ENCODE data around the gene CDC42BPB. TPM values are rescaled to one million over a fixed set of nuclear protein-coding genes. Genes with fewer than 3 reads are reported as not detected.

Gene CDC42BPB
- total RNA-seq, 1 experiment from 2014 or later = 1.6 TPM

DNA sequence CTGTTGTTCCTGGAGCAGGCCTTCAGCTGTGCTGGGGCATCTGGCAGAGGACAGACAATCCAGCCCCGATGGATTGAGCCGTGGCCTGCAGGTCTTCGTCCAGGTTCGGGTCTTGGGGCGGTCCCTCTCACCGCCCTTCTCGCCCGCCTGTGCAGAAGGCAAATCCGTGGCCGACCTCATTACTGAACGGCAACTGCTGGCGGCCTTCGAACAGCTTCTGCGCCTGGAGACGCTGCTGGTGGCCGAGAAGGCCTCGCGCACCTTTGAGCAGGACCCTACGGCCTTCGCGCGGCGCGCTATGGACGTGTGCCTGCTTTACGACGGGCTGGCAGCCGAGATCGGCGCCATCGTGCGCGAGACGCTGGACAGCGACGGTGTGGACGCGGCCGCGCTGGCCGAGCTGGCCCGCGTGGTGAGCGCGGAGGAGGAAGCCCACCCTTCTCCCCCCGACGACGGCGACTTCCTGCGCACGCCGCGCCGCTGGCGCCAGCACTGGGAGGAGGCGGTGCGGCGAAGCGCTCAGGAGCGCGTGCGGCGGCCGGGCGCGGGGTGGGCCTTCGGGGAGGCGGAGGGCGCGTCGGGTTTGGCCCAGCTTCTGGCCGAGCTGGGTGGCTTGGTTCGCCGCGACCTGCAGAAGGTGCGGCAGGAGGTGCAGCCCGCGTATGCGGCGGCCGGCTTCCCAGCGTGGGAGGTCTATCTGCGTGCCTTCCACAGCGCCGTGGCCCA lies 44.8 kb upstream of the CDC42BPB start:
- H3K4me2 ChIP-seq (ENCODE audit: low read depth, low read length, poor library complexity, severe bottlenecking) = no peak overlapping the region
- H4K20me1 ChIP-seq (ENCODE audit: insufficient read depth, low read depth, low read length) = peaks cover 15% of the 10 kb centered on the region; the same call in 1 of the 2 replicates
- H3K9me2 ChIP-seq (replicated peaks; ENCODE audit: insufficient read depth, low read length) = no peaks in the 10 kb centered on the region
- H3K4me3 ChIP-seq (ENCODE audit: low read length) = no peak overlapping the region
- H3K27me3 ChIP-seq (ENCODE audit: low read length) = no peaks in the 10 kb centered on the region
- H3K9me3 ChIP-seq (ENCODE audit: low read length) = no peaks in the 10 kb centered on the region
- H3K79me2 ChIP-seq (ENCODE audit: low read length) = no peaks in the 10 kb centered on the region
- peaks cover 16% of the 10 kb centered on the region for H3K4me1 ChIP-seq (ENCODE audit: low read length)
- no peak for DNase-seq
- H3K27ac ChIP-seq (ENCODE audit: low read length) = no peak overlapping the region
- H2AFZ ChIP-seq (ENCODE audit: low read length) = no peak overlapping the region
- H3K9ac ChIP-seq (ENCODE audit: low read length) = no peak overlapping the region
- no peaks in the 10 kb centered on the region for H3K36me3 ChIP-seq (ENCODE audit: insufficient read depth, low read length)

DNA sequence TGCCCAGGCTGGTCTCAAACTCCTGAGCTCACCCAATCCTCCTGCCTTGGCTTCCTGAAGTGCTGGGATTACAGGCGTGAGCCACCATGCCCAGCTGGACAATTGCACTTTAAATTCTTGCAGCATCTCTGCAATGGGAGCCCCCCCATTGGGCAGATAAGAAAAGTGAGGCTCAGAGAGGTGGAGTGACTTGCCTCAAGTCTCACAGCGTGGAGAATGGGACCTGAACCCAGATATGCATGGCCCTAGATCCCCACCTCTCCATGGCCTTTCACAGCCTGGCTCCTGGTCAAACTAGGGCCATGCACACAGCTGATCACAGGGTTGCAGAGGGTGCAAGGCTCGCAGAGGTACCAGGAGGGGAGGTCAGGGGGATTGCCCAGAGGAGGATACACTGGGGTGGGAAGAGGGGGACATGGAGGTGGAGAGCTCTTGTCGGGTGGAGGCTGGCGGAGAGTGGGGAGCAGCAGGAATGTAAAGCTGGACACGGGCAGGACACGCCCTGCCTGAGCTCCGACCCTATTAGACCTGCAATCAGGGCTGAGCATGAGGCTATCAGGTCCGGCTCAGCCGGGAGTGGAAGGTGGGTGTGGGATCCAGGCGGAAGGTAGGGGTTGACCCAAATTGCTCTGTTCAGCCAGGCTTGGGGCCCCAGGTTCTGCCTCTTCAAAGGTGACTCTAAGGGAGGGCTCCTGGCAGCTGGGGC lies 44.1 kb upstream of the CDC42BPB start:
- no peak overlapping the region for H3K4me2 ChIP-seq (ENCODE audit: low read depth, low read length, poor library complexity, severe bottlenecking)
- H3K9ac ChIP-seq (ENCODE audit: low read length) = no peak overlapping the region

DNA sequence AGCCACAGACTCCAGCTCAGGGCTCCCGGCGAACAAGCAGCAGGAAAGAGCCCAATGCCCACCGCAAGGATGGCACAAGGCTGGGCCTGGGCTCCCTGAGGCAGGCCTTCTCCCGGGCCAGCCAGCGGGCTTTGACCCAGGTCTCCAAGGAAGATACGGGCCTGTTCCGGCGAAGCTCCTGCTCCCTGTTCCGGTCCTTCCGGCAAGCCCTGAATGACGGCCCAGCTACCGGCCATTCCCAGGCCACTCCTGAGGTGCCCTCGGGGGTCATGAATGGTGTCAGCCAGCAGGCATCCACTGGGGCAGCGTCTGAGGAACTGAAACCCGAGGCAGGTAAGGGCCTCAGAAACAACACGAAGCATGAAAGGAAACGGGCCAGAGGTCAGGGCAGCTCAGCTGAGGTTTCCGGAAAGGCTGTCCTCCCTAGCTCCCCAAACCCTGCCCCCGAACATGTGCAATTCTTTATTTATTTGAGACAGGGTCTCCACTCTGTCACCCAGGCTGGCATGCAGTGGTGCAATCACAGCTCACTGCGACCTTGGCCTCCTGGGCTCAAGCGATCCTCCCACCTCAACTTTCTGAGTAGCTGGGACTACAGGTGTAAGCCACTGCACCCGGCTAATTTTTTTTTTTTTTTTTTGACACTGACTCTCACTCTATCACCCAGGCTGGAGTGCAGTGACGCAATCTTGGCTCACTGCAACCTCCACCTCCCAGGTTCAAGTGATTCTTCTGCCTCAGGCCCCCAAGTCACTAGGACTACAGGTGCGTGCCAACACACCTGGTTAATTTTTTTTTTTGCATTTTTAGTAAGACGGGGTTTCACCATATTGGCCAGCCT lies 43.2 kb upstream of the CDC42BPB start:
- no peak for DNase-seq
- Histone ChIP-seq H3K9me3 (ENCODE audit: low read length) (no peaks in the 10 kb centered on the region), H4K20me1 (ENCODE audit: insufficient read depth, low read depth, low read length) (peaks cover 8% of the 10 kb centered on the region; the same call in 1 of the 2 replicates), H2AFZ (ENCODE audit: low read length) (no peak overlapping the region), H3K4me3 (ENCODE audit: low read length) (no peak overlapping the region), H3K27me3 (ENCODE audit: low read length) (no peaks in the 10 kb centered on the region), H3K79me2 (ENCODE audit: low read length) (no peaks in the 10 kb centered on the region), H3K4me1 (ENCODE audit: low read length) (peaks cover 9% of the 10 kb centered on the region), H3K9ac (ENCODE audit: low read length) (no peak overlapping the region), H3K9me2 (replicated peaks; ENCODE audit: insufficient read depth, low read length) (no peaks in the 10 kb centered on the region), H3K36me3 (ENCODE audit: insufficient read depth, low read length) (no peaks in the 10 kb centered on the region), H3K4me2 (ENCODE audit: low read depth, low read length, poor library complexity, severe bottlenecking) (no peak overlapping the region), H3K27ac (ENCODE audit: low read length) (no peak overlapping the region)

More for the DNA sequence above, 44.1 kb upstream of the CDC42BPB start:
- Histone ChIP-seq H3K4me1 (ENCODE audit: low read length) (peaks cover 16% of the 10 kb centered on the region), H3K9me2 (replicated peaks; ENCODE audit: insufficient read depth, low read length) (no peaks in the 10 kb centered on the region), H3K27me3 (ENCODE audit: low read length) (no peaks in the 10 kb centered on the region), H3K4me3 (ENCODE audit: low read length) (no peak overlapping the region), H4K20me1 (ENCODE audit: insufficient read depth, low read depth, low read length) (peaks cover 15% of the 10 kb centered on the region; the same call in 1 of the 2 replicates), H2AFZ (ENCODE audit: low read length) (no peak overlapping the region), H3K36me3 (ENCODE audit: insufficient read depth, low read length) (no peaks in the 10 kb centered on the region), H3K9me3 (ENCODE audit: low read length) (no peaks in the 10 kb centered on the region), H3K79me2 (ENCODE audit: low read length) (no peaks in the 10 kb centered on the region), H3K27ac (ENCODE audit: low read length) (no peak overlapping the region)
- DNase-seq = no peak

DNA sequence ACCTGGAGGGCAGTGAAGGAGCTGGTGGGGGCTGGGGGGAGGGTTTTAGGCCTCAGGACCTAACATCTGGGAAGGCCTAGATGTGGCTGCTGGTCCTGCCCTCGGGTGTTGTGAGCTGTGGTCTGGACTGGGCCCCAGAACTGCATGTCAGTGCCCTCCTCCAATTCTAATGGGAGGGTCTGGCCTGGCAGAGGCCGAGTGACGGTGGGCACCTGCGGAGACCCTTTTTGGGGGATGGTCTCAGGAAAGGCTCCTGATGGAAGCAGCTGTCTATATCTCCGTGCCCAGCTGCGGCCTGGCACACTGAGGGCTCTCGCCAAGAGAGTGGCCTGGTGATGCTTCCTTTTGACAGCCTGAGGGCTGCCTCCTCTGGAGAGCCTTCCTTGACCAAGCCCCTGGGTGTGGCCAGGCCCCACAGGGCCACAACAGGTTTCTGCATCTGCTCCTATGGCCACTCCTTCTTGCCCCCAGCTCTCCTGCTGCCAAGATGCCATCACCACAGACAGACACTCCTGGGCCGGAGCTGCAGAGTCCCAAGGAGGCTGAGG lies 42.5 kb upstream of the CDC42BPB start:
- Histone ChIP-seq H3K9ac (ENCODE audit: low read length) (no peak overlapping the region), H2AFZ (ENCODE audit: low read length) (no peak overlapping the region), H3K4me2 (ENCODE audit: low read depth, low read length, poor library complexity, severe bottlenecking) (no peak overlapping the region), H3K9me2 (replicated peaks; ENCODE audit: insufficient read depth, low read length) (no peaks in the 10 kb centered on the region), H3K4me3 (ENCODE audit: low read length) (no peak overlapping the region), H4K20me1 (ENCODE audit: insufficient read depth, low read depth, low read length) (peaks cover 11% of the 10 kb centered on the region; the same call in 1 of the 2 replicates), H3K79me2 (ENCODE audit: low read length) (no peaks in the 10 kb centered on the region), H3K27ac (ENCODE audit: low read length) (no peak overlapping the region), H3K27me3 (ENCODE audit: low read length) (no peaks in the 10 kb centered on the region), H3K9me3 (ENCODE audit: low read length) (no peaks in the 10 kb centered on the region), H3K4me1 (ENCODE audit: low read length) (0 out of 2 replicates have a peak, but pooled peaks cover 4% of the 10 kb centered on the region), H3K36me3 (ENCODE audit: insufficient read depth, low read length) (no peaks in the 10 kb centered on the region)
- DNase-seq = no peak

DNA sequence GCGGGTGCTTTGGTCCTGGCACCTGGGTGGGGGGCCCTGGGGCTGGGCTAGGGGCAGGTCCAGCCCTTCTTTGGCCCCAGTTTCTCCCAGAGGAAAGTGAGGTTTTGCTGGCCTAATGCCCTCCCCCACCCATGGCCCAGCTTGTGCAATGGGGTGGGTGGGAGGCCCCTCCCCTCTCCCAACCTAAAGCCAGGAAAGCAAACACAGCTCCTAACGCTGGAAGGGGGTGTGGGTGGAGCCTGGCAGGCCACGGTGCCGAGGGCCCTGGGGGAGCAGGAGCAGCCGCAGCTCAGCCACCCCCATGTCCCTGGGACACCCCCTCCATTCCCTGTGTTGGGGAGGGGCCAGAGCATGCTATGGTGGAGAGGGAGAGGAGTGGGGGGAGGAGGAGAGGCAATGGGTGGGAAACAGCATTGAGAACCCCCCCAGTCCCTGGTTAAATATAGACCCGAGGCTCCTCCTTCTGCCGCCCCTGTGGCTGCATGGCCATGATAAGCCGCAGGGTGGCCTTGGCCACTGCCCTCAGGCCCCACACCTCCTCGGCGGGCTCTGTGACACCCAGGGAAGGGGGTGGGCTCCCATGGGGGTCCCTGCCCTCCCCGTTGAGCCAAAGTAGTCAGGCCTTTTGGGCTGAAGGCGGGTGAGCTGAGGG lies 41.9 kb upstream of the CDC42BPB start:
- Histone ChIP-seq H3K27me3 (ENCODE audit: low read length) (no peaks in the 10 kb centered on the region), H2AFZ (ENCODE audit: low read length) (no peak overlapping the region), H3K4me3 (ENCODE audit: low read length) (no peak overlapping the region), H3K4me1 (ENCODE audit: low read length) (0 out of 2 replicates have a peak, but pooled peaks cover 4% of the 10 kb centered on the region), H3K9me2 (replicated peaks; ENCODE audit: insufficient read depth, low read length) (no peaks in the 10 kb centered on the region), H3K9ac (ENCODE audit: low read length) (no peak overlapping the region), H3K27ac (ENCODE audit: low read length) (no peak overlapping the region), H3K36me3 (ENCODE audit: insufficient read depth, low read length) (no peaks in the 10 kb centered on the region), H3K79me2 (ENCODE audit: low read length) (no peaks in the 10 kb centered on the region), H4K20me1 (ENCODE audit: insufficient read depth, low read depth, low read length) (peaks cover 11% of the 10 kb centered on the region; the same call in 1 of the 2 replicates), H3K4me2 (ENCODE audit: low read depth, low read length, poor library complexity, severe bottlenecking) (no peak overlapping the region), H3K9me3 (ENCODE audit: low read length) (no peaks in the 10 kb centered on the region)
- DNase-seq = no peak

DNA sequence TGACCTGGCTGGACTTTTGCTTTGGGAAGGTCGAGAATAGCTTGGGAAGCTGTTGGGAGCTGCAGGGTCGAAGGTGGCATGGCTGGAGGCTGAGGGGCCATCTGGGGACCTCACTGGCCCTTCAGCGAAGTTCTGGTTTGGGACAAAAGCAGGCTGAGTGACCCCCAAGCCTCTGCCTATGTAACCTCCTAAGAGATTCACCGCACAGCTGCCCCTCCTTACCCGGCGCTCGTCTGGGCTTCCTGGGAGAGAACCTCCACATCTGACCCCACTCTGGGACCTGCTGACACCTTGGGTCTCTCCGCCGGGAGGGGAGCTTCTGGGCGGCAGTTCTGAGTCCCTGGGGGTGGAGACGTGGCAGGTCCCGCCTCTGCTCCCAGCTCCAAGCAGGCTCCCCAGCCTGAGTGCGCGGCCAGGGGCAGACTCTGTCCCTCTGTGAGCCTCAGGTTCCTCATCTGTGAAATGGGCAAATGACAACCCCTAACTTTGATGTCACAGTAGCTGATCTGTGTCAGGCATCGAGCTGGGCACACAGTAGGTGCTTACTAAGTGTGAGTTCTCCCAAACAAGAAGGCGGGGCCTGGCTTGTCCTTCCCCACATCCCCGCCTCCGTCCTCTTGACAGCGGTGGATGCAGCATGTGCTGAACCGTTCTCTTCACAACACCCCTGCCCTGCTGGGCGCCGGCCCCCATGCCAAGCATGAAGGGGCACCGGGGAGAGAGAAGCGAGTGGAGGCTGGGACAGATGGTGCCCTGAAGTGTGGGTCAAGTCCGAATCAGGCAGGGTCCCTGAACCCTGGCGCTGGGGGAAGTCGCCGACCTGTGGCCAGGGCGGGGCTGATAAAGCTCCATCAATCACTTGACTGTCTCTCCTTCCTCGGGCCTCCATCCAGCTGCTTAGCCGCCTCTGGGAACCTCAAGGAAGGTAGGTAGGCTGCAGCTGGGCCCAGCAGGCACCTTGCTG lies 40.9 kb upstream of the CDC42BPB start:
- no peak overlapping the region for H3K4me3 ChIP-seq (ENCODE audit: low read length)
- no peak overlapping the region for H3K9ac ChIP-seq (ENCODE audit: low read length)
- no peaks in the 10 kb centered on the region for H3K9me2 ChIP-seq (replicated peaks; ENCODE audit: insufficient read depth, low read length)
- H3K4me1 ChIP-seq (ENCODE audit: low read length) = 0 out of 2 replicates have a peak, but pooled peaks cover 4% of the 10 kb centered on the region
- no peak for DNase-seq
- H3K27ac ChIP-seq (ENCODE audit: low read length) = no peak overlapping the region
- H3K9me3 ChIP-seq (ENCODE audit: low read length) = no peaks in the 10 kb centered on the region
- H2AFZ ChIP-seq (ENCODE audit: low read length) = no peak overlapping the region
- H3K4me2 ChIP-seq (ENCODE audit: low read depth, low read length, poor library complexity, severe bottlenecking) = no peak overlapping the region
- no peaks in the 10 kb centered on the region for H3K27me3 ChIP-seq (ENCODE audit: low read length)
- no peaks in the 10 kb centered on the region for H3K79me2 ChIP-seq (ENCODE audit: low read length)
- H3K36me3 ChIP-seq (ENCODE audit: insufficient read depth, low read length) = no peaks in the 10 kb centered on the region
- H4K20me1 ChIP-seq (ENCODE audit: insufficient read depth, low read depth, low read length) = peaks cover 11% of the 10 kb centered on the region; the same call in 1 of the 2 replicates
